Activated T-cell treated with anti-CD3 and anti-CD28 coated beads, Interleukin-2, amount 50 U/mL, for 1 hour (primary cell): ENCODE data around the gene RNF222.
"Not testable (repeated sequence)": the region's sequence is repeated elsewhere in the genome, so short reads cannot be mapped to it uniquely, and the experiment has no call there.

Experiments used
- DNase-seq: peaks from one replicate; pipeline ENCODE4 v3.0.0-alpha.2; 2020

RNF222 gene

GRCh38 chr17:8377422-8377821, 20.2 kb downstream of the RNF222 start:
- DNase-seq, result no peak

GRCh38 chr17:8376271-8377067, 21.2 kb downstream of the RNF222 start, which contains the start of gene KRABD2:
Gene KRABD2 (minus strand): TSS chr17:8376704.
- DNase-seq, result peak; percentile 88

GRCh38 chr17:8375738-8376259, 21.8 kb downstream of the RNF222 start:
- DNase-seq, result no peak

GRCh38 chr17:8373856-8374255, 23.8 kb downstream of the RNF222 start:
- DNase-seq, result not testable (repeated sequence)

GRCh38 chr17:8372422-8372821, 25.2 kb downstream of the RNF222 start:
- no peak for DNase-seq

GRCh38 chr17:8371786-8372185, 25.8 kb downstream of the RNF222 start:
- no peak for DNase-seq

GRCh38 chr17:8369944-8370343, 27.7 kb downstream of the RNF222 start:
- no peak for DNase-seq

GRCh38 chr17:8368193-8368592, 29.4 kb downstream of the RNF222 start:
- DNase-seq, result no peak

- DNase-seq, result no peak
Measured at GRCh38 chr17:8366231-8366630, 31.4 kb downstream of the RNF222 start.

GRCh38 chr17:8365143-8365542, 32.5 kb downstream of the RNF222 start:
- no peak for DNase-seq

GRCh38 chr17:8362651-8363332, 34.8 kb downstream of the RNF222 start:
- no peak for DNase-seq

GRCh38 chr17:8360751-8361150, 36.9 kb downstream of the RNF222 start:
- no peak for DNase-seq

- no peak for DNase-seq
Measured at GRCh38 chr17:8360260-8360659, 37.4 kb downstream of the RNF222 start.

GRCh38 chr17:8359769-8360168, 37.9 kb downstream of the RNF222 start:
- no peak for DNase-seq

GRCh38 chr17:8357910-8358309, 39.7 kb downstream of the RNF222 start:
- DNase-seq, result no peak

GRCh38 chr17:8354236-8354635, 43.4 kb downstream of the RNF222 start:
- no peak for DNase-seq

- no peak for DNase-seq
Measured at GRCh38 chr17:8353736-8354135, 43.9 kb downstream of the RNF222 start.

GRCh38 chr17:8350339-8350738, 47.3 kb downstream of the RNF222 start:
- no peak for DNase-seq

- DNase-seq, result not testable (repeated sequence)
Measured at GRCh38 chr17:8347001-8347400, 50.6 kb downstream of the RNF222 start.

GRCh38 chr17:8345951-8346665, 51.5 kb downstream of the RNF222 start:
- DNase-seq, result no peak

- no peak for DNase-seq
Measured at GRCh38 chr17:8345052-8345690, 52.5 kb downstream of the RNF222 start.

- DNase-seq, result no peak
Measured at GRCh38 chr17:8341456-8341855, 56.2 kb downstream of the RNF222 start.
